Fibroblast of lung (primary cell): ENCODE results near the gene GDF11.

ENCODE experiments used
- CTCF ChIP-seq, 2 donors: IDR thresholded peaks in 1 of 2; conservative IDR thresholded peaks in 1 of 2; 1 replicate in 1 of 2; 2 replicates in 1 of 2; pipeline ENCODE4 v1.5.1; 2011 to 2012; ENCODE audit warnings: low read length in 2 of 2, control low read depth in 1 of 2, inconsistent platforms in 1 of 2, low read depth in 1 of 2, mild to moderate bottlenecking in 1 of 2
- EZH2 ChIP-seq: IDR thresholded peaks from 2 replicates; pipeline ENCODE4 v1.5.1; 2012; ENCODE audit warnings: low read length, control low read depth, mild to moderate bottlenecking; ENCODE audit errors: missing control alignments

- no peak for TF ChIP-seq EZH2
- no peak for TF ChIP-seq CTCF (conservative IDR thresholded peaks at IDR 0.05 in 1 of 2, IDR thresholded peaks at IDR 0.05 in 1 of 2; ENCODE audit: low read depth in 1 of 2, low read length in 2 of 2)
These were observed 53.0 kb downstream of the GDF11 start for GRCh38 chr12:55795950-55796349.
